Midbrain (tissue), 1 donor: ENCODE results near the gene CACNA2D1.

Experiments
- DNase-seq: peaks from one replicate; lab custom pipeline; 2025; lab: John Stamatoyannopoulos, UW

The CACNA2D1 gene

DNA sequence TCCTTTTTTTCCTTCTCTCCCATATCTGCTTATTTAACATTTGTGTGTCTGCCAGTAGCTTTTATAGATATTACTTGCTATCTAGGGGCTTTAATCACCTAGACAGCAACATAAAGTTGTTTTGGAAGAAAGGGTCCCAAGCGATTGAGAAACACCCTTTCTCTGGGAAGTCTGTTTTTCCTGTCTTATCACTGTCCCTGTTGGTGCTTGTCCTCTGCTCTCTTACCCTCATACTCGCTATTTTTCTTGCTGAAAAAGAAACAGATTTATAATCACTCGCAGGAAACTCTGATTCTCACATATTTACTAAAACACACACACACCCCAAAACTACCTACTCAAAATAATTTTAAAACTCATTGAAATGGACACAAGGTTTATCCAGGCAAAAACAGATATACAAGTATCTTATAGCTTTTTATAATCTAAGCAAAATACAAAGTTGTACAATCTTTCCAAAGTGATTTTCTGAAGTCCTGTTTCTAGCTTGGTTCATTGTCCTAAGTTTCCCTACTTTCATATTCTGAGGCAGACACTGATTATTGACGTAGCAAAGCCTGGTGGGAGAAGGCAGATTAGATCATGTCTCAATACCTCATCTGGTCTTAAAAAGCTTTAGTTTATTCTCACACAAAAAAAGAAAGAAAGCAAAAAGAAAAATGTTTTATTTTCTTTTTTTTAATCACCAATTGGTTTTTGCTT is 157.3 kb downstream of the CACNA2D1 start:
- no peak for DNase-seq

DNA sequence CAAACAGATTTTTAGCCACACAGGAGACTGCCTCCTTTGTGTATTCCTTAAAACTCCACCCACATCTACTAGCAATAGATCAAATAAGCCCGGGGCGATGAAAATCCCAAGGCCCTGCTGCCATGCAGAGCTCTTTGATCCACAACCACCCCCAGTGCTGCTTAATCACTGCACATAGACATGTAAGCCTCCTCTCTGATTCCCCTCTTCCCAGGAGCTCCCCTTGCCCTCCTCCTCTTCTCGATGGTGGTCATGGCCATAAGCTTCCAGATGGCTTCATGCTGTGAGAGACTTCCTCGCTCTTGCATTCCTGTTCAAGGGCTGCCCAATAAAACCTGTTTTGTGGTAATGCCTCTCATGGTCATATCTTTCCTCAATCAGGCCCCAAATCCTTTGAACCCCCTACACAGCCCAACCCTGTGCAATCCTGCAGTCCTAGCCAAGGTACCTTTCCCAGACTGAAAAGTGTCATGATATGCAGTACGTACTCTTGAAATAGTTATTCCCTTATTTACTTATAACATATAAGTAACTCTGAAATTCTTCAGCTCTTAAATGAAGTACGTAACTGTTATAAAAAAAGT is 158.5 kb downstream of the CACNA2D1 start:
- no peak for DNase-seq

- no peak for DNase-seq
Measured at GRCh38 chr7:82275342-82275741, 168.2 kb downstream of the CACNA2D1 start.

GRCh38 chr7:82274681-82275080 is 168.9 kb downstream of the CACNA2D1 start:
- DNase-seq: no peak

DNA sequence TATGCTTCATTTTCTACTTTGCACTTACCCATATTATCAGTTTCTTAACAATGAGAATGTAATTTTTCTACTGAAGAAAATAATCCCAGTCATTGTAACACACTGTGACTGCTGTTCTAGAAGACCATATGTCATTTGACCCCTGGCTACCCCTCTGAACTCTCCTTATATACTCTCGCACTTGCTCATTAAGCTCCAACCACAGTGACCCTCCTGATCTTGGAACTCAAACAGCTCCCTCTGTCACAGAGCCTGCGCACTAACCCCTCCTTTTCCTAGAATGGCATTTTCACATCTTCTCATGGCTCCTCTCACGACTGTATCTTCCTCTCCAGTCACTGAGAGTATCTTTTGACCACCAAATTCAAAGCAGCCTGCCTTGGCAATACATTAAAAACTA is 169.7 kb downstream of the CACNA2D1 start:
- DNase-seq: no peak

GRCh38 chr7:82270870-82271269 is 172.7 kb downstream of the CACNA2D1 start:
- no peak for DNase-seq

DNA sequence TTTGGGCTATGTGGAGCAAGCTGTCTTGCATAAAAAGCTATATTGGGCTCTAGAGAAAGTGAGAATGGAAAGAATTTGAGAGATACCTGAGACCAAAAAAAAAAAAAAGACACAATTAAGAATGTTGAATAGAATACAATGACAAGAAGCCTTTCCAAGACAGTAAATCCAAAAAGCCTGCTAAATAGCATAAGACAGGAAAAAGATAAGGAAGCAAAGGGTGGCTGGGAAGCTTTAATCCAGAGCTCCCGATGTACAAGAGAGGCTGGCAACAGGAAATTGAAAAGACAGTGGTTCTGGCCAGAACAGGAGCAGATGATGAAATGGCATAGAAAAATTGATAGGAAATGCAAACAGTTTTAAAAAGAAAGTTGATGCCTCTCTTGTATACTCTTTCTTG is 174.9 kb downstream of the CACNA2D1 start:
- DNase-seq: no peak

- no peak for DNase-seq
Measured at GRCh38 chr7:82266081-82266480, 177.5 kb downstream of the CACNA2D1 start.

DNA sequence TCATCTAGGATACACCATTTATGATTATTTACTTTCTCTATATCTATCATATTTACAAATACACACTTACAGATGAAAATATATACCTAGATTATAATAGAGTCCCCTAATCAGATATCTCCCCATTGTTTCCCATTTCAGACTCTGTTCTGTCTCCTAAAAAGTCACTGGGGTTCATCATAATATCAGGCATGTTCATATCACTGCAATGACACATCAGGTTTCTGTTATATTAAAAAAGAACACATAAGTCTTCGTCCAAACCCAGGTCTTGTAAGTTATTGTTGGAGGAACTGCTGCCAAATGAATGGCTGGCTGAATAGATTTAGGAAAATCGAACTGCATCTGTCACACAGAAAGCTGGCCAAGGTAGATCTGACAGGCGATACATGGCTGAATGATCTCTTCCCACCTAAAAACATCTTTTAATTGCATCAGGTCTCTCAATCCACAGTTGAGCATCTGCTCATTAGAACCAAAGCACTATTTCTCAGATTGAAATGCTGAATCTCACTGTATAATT is 178.7 kb downstream of the CACNA2D1 start:
- no peak for DNase-seq

- no peak for DNase-seq
Measured at GRCh38 chr7:82263920-82264782, 179.4 kb downstream of the CACNA2D1 start.

GRCh38 chr7:82258181-82258580 is 185.4 kb downstream of the CACNA2D1 start:
- no peak for DNase-seq

- peak; percentile 32 for DNase-seq
Measured at GRCh38 chr7:82257118-82257695, 186.4 kb downstream of the CACNA2D1 start.

GRCh38 chr7:82255706-82256105 is 187.9 kb downstream of the CACNA2D1 start:
- no peak for DNase-seq

- no peak for DNase-seq
Measured at GRCh38 chr7:82250598-82250997, 193.0 kb downstream of the CACNA2D1 start.

DNA sequence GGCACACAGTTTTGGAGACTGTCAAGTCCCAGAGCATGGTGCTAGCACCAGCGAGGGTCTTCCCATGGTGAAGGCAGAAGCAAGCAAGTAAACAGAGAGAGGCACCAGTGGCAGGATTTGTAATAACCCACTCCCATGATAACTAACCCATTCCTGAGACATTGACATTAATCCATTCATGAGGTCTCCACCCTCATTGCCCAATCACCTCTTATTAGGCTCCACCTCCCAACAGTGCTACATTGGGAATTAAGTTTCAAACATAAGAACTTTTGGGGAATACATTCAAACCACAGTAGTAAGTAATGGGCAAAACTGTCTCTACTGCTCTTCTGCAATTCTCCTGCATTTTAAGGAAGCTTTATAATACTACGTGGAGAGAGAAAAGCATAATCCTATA is 193.6 kb downstream of the CACNA2D1 start:
- no peak for DNase-seq

- peak; percentile 38 for DNase-seq
Measured at GRCh38 chr7:82247814-82248433, 195.7 kb downstream of the CACNA2D1 start.

GRCh38 chr7:82244947-82245517 is 198.5 kb downstream of the CACNA2D1 start:
- no peak for DNase-seq

DNA sequence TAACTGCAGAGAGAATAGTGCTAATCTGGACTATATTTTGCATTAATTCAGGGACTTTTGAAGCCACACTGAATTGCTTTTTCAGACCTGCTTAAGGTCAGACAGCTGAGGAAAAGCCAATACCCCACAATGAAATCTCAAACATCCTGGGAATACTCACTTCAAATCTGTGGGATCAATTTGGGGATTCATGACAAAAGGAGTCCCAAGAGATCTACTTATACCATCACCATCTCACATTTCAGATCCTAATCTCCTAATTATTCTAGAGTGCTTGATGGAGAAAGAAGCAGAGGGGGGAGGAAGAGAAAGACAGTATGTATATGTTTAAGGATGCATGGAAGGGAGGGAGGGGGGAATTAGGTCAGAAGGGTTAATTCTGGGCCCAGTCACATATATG is 202.2 kb downstream of the CACNA2D1 start:
- no peak for DNase-seq

GRCh38 chr7:82235713-82236112 is 207.9 kb downstream of the CACNA2D1 start:
- no peak for DNase-seq

DNA sequence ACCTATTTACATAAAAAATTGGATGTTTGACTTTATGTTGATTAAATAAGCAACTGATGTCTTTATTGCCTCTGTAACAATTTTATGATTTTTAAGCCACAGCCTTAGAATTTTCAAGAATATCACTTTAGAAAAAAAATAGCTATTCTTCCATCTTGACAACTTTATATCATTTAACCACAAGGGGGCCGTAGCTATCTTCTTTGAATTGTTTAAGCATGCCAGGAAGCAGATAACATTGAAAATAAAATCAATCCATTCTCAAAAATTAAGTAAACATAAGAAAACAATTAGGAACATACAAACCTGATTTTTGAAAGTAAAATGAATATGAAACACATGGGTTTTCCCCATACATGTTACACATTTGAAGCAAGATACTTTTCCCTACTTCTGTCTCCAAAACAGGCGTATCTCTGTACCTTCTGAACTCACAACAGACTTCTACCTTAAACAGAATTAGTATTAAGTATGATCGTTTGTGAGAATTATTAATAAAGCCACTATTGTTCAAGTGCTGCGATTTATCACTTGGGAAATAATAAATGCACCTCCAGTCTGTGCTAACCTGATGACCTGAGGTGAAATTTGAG is 209.0 kb downstream of the CACNA2D1 start:
- DNase-seq: peak; percentile 32
